ENCODE measurements around the gene AKAP13. TPM values are rescaled to one million over a fixed set of nuclear protein-coding genes. Genes with fewer than 3 reads are reported as not detected.

The AKAP13 gene
- total and polyA plus RNA-seq, 2 donors, result 84.2 to 206 TPM

- WGBS, result 96% methylated on average over 10 of the region's 10 CpGs
- no peak overlapping the region for H3K27ac ChIP-seq (ENCODE audit: low read depth)
- no peak for DNase-seq (ENCODE audit: extremely low spot score)
- no peak overlapping the region for H3K4me3 ChIP-seq (ENCODE audit: low read depth, low read length)
- no peaks in the 10 kb centered on the region for H3K4me1 ChIP-seq (ENCODE audit: insufficient read depth)
- no peaks in the 10 kb centered on the region for H3K36me3 ChIP-seq (ENCODE audit: insufficient read depth)
Measured at GRCh38 chr15:85773970-85774369, 393.6 kb downstream of the AKAP13 start.

- WGBS, result 94% methylated on average over 18 of the region's 18 CpGs
- H3K36me3 ChIP-seq (ENCODE audit: insufficient read depth), result no peaks in the 10 kb centered on the region
- no peak overlapping the region for H3K27ac ChIP-seq (ENCODE audit: low read depth)
- no peaks in the 10 kb centered on the region for H3K4me1 ChIP-seq (ENCODE audit: insufficient read depth)
- no peak overlapping the region for H3K4me3 ChIP-seq (ENCODE audit: low read depth, low read length)
- DNase-seq (ENCODE audit: extremely low spot score), result no peak
Measured at GRCh38 chr15:85777250-85778106, 397.1 kb downstream of the AKAP13 start.

- DNase-seq (ENCODE audit: extremely low spot score), result no peak
- Histone ChIP-seq H3K36me3 (ENCODE audit: insufficient read depth) (no peaks in the 10 kb centered on the region), H3K4me3 (ENCODE audit: low read depth, low read length) (no peak overlapping the region), H3K4me1 (ENCODE audit: insufficient read depth) (no peaks in the 10 kb centered on the region), H3K27ac (ENCODE audit: low read depth) (no peak overlapping the region)
- 81% methylated on average over 10 of the region's 10 CpGs for WGBS
Measured at GRCh38 chr15:85778107-85778776, 397.8 kb downstream of the AKAP13 start.

- no peak overlapping the region for H3K27ac ChIP-seq (ENCODE audit: low read depth)
- no peaks in the 10 kb centered on the region for H3K36me3 ChIP-seq (ENCODE audit: insufficient read depth)
- no peak for DNase-seq (ENCODE audit: extremely low spot score)
- WGBS, result 94% methylated on average over 1 of the region's 1 CpG
- H3K4me1 ChIP-seq (ENCODE audit: insufficient read depth), result no peaks in the 10 kb centered on the region
- no peak overlapping the region for H3K4me3 ChIP-seq (ENCODE audit: low read depth, low read length)
Measured at GRCh38 chr15:85779249-85779648, 398.8 kb downstream of the AKAP13 start.

GRCh38 chr15:85780225-85780985 lies 400.0 kb downstream of the AKAP13 start:
- no peaks in the 10 kb centered on the region for H3K4me1 ChIP-seq (ENCODE audit: insufficient read depth)
- 91% methylated on average over 8 of the region's 8 CpGs for WGBS
- no peak overlapping the region for H3K4me3 ChIP-seq (ENCODE audit: low read depth, low read length)
- no peak for DNase-seq (ENCODE audit: extremely low spot score)
- no peaks in the 10 kb centered on the region for H3K36me3 ChIP-seq (ENCODE audit: insufficient read depth)
- no peak overlapping the region for H3K27ac ChIP-seq (ENCODE audit: low read depth)

GRCh38 chr15:85781099-85781498 lies 400.7 kb downstream of the AKAP13 start:
- H3K4me1 ChIP-seq (ENCODE audit: insufficient read depth), result peaks cover 5% of the 10 kb centered on the region
- no peak overlapping the region for H3K4me3 ChIP-seq (ENCODE audit: low read depth, low read length)
- whole genome bisulfite sequencing, result 90% methylated on average over 7 of the region's 7 CpGs
- no peak for DNase-seq (ENCODE audit: extremely low spot score)
- H3K27ac ChIP-seq (ENCODE audit: low read depth), result no peak overlapping the region
- H3K36me3 ChIP-seq (ENCODE audit: insufficient read depth), result no peaks in the 10 kb centered on the region

GRCh38 chr15:85782064-85782463 lies 401.7 kb downstream of the AKAP13 start:
- H3K4me3 ChIP-seq (ENCODE audit: low read depth, low read length), result no peak overlapping the region
- WGBS, result 88% methylated on average over 6 of the region's 6 CpGs
- no peak for DNase-seq (ENCODE audit: extremely low spot score)
- no peak overlapping the region for H3K27ac ChIP-seq (ENCODE audit: low read depth)
- no peaks in the 10 kb centered on the region for H3K36me3 ChIP-seq (ENCODE audit: insufficient read depth)
- H3K4me1 ChIP-seq (ENCODE audit: insufficient read depth), result peaks cover 5% of the 10 kb centered on the region

GRCh38 chr15:85785887-85786780 lies 405.7 kb downstream of the AKAP13 start:
- H3K36me3 ChIP-seq (ENCODE audit: insufficient read depth), result no peaks in the 10 kb centered on the region
- peak; percentile 35 for DNase-seq (ENCODE audit: extremely low spot score)
- 48% methylated on average over 10 of the region's 10 CpGs for WGBS
- peaks cover 5% of the 10 kb centered on the region for H3K4me1 ChIP-seq (ENCODE audit: insufficient read depth)
- no peak overlapping the region for H3K27ac ChIP-seq (ENCODE audit: low read depth)
- H3K4me3 ChIP-seq (ENCODE audit: low read depth, low read length), result no peak overlapping the region

GRCh38 chr15:85786781-85787114 lies 406.3 kb downstream of the AKAP13 start:
- no peak overlapping the region for H3K4me3 ChIP-seq (ENCODE audit: low read depth, low read length)
- peaks cover 5% of the 10 kb centered on the region for H3K4me1 ChIP-seq (ENCODE audit: insufficient read depth)
- 86% methylated on average over 3 of the region's 3 CpGs for WGBS
- no peak for DNase-seq (ENCODE audit: extremely low spot score)
- no peaks in the 10 kb centered on the region for H3K36me3 ChIP-seq (ENCODE audit: insufficient read depth)
- no peak overlapping the region for H3K27ac ChIP-seq (ENCODE audit: low read depth)

- no peak for DNase-seq (ENCODE audit: extremely low spot score)
- H3K27ac ChIP-seq (ENCODE audit: low read depth), result no peak overlapping the region
- H3K4me3 ChIP-seq (ENCODE audit: low read depth, low read length), result no peak overlapping the region
- H3K36me3 ChIP-seq (ENCODE audit: insufficient read depth), result no peaks in the 10 kb centered on the region
- peaks cover 5% of the 10 kb centered on the region for H3K4me1 ChIP-seq (ENCODE audit: insufficient read depth)
- WGBS, result 89% methylated on average over 12 of the region's 12 CpGs
Measured at GRCh38 chr15:85788771-85789495, 408.5 kb downstream of the AKAP13 start.

GRCh38 chr15:85789496-85789875 lies 409.1 kb downstream of the AKAP13 start:
- Histone ChIP-seq H3K4me1 (ENCODE audit: insufficient read depth) (peaks cover 5% of the 10 kb centered on the region), H3K36me3 (ENCODE audit: insufficient read depth) (no peaks in the 10 kb centered on the region), H3K27ac (ENCODE audit: low read depth) (no peak overlapping the region), H3K4me3 (ENCODE audit: low read depth, low read length) (no peak overlapping the region)
- no peak for DNase-seq (ENCODE audit: extremely low spot score)
- WGBS, result 89% methylated on average over 7 of the region's 7 CpGs

GRCh38 chr15:85792102-85792731 lies 411.8 kb downstream of the AKAP13 start:
- H3K27ac ChIP-seq (ENCODE audit: low read depth), result no peak overlapping the region
- no peak for DNase-seq (ENCODE audit: extremely low spot score)
- no peaks in the 10 kb centered on the region for H3K36me3 ChIP-seq (ENCODE audit: insufficient read depth)
- H3K4me1 ChIP-seq (ENCODE audit: insufficient read depth), result no peaks in the 10 kb centered on the region
- 94% methylated on average over 4 of the region's 4 CpGs for WGBS
- H3K4me3 ChIP-seq (ENCODE audit: low read depth, low read length), result no peak overlapping the region

All from urinary bladder (tissue), 4 donors.